GM12878 (cell line): Measurements from ENCODE around the gene SLC25A41. TPM values are rescaled to one million over a fixed set of nuclear protein-coding genes. Genes with fewer than 3 reads are reported as not detected.

Experiments
- BACH1 ChIP-seq: fragments of 450-650 bp; IDR thresholded peaks from 2 replicates; pipeline ENCODE4 v1.6.1; 2017; ENCODE audit warnings: mild to moderate bottlenecking, borderline replicate concordance
- CREM ChIP-seq: IDR thresholded peaks from 2 replicates; pipeline ENCODE4 v1.6.1; 2014; ENCODE audit warnings: antibody characterized with exemption, low read depth
- EZH2 ChIP-seq: IDR thresholded peaks from 2 replicates; pipeline ENCODE4 v1.6.1; 2012; ENCODE audit warnings: low read depth, mild to moderate bottlenecking, control low read depth, inconsistent platforms, low read length, borderline replicate concordance; ENCODE audit not compliant: control insufficient read depth
- FOXK2 ChIP-seq: fragments of 450-650 bp; IDR thresholded peaks from 2 replicates; pipeline ENCODE4 v1.6.1; 2017; ENCODE audit warnings: mild to moderate bottlenecking, moderate library complexity
- HDAC6 ChIP-seq: fragments of 200-600 bp; sonication (generic); IDR thresholded peaks from one replicate; pipeline ENCODE4 v1.8.0; 2017; ENCODE audit warnings: antibody characterized with exemption; ENCODE audit not compliant: unreplicated experiment
- MTA2 ChIP-seq: fragments of 450-650 bp; IDR thresholded peaks from 2 replicates; pipeline ENCODE4 v1.6.1; 2016; ENCODE audit warnings: low read depth, mild to moderate bottlenecking, moderate library complexity
- MTA3 ChIP-seq: IDR thresholded peaks from 2 replicates; pipeline ENCODE4 v1.6.1; 2012; ENCODE audit warnings: low read length, inconsistent platforms, borderline replicate concordance
- NR2C2 ChIP-seq: IDR thresholded peaks from 2 replicates; pipeline ENCODE4 v1.6.1; 2011; ENCODE audit warnings: borderline replicate concordance, low read depth; ENCODE audit not compliant: control insufficient read depth, insufficient read length
- PRDM15 ChIP-seq: fragments of 450-650 bp; formaldehyde crosslinking; IDR thresholded peaks from 2 replicates; pipeline ENCODE4 v1.4.0; 2020; ENCODE audit warnings: mild to moderate bottlenecking, moderate library complexity
- RCOR1 ChIP-seq: conservative IDR thresholded peaks from 2 replicates; pipeline ENCODE4 v1.6.1; 2012; ENCODE audit warnings: low read depth, low read length, improper control_type of control experiment
- TCF3 ChIP-seq: IDR thresholded peaks from 2 replicates; pipeline ENCODE4 v1.6.1; 2012; ENCODE audit warnings: low read depth, mild to moderate bottlenecking, low read length, borderline replicate concordance; ENCODE audit not compliant: insufficient read depth
- ZBTB40 ChIP-seq: fragments of 450-650 bp; IDR thresholded peaks from 2 replicates; pipeline ENCODE4 v1.6.1; 2016; ENCODE audit warnings: mild to moderate bottlenecking, moderate library complexity, borderline replicate concordance
- ZZZ3 ChIP-seq: IDR thresholded peaks from 2 replicates; pipeline ENCODE4 v1.6.1; 2011; ENCODE audit warnings: low read depth; ENCODE audit not compliant: control insufficient read depth, insufficient read length
- polyA plus RNA-seq, 11 experiments: library from polyadenylated mRNA; depleted of rRNA in 4 of 11; unstranded in 6 of 11; stranded (reverse) in 5 of 11; fragments of >200 nt; fragmentation: Nextera tagmentation in 4 of 11; fragmentation: Illumina TruSeq in 1 of 11; extraction: Ambion mirVana in 4 of 11; extraction: Trizol in 1 of 11; gene quantifications; 1 replicate in 1 of 11; 2 replicates in 10 of 11; pipeline versions ENCODE4 v1.2.1 to v1.2.3, GENCODE V29; 2011 to 2016; ENCODE audit warnings: inconsistent platforms in 2 of 11, missing spikeins in 2 of 11, low read depth in 1 of 11
- total RNA-seq, 4 experiments: library from RNA; depleted of rRNA in 3 of 4; stranded (reverse); fragments of >200 nt in 3 of 4; fragmentation: Illumina TruSeq in 1 of 4; extraction: Trizol in 1 of 4; gene quantifications; 2 replicates each; pipeline versions ENCODE4 v1.2.1 to v1.2.3, GENCODE V29; 2013 to 2021
- TF ChIP-seq, protein P1 (sequence below): fragments of 450-650 bp; IDR thresholded peaks from 2 replicates; pipeline ENCODE4 v1.6.1; 2017; ENCODE audit warnings: mild to moderate bottlenecking, moderate library complexity
- TF ChIP-seq, protein P2 (sequence below): IDR thresholded peaks from 2 replicates; pipeline ENCODE4 v1.6.1; 2011; ENCODE audit warnings: mild to moderate bottlenecking, low read depth, low read length, moderate library complexity; ENCODE audit not compliant: insufficient replicate concordance

The SLC25A41 gene
- total and polyA plus RNA-seq, 10 of the 15 experiments (the other 5 are each of a cell fraction or from before 2014, with no cell fraction given) = 0.23 to 1.2 (median 0.43) TPM; not detected in 2

DNA sequence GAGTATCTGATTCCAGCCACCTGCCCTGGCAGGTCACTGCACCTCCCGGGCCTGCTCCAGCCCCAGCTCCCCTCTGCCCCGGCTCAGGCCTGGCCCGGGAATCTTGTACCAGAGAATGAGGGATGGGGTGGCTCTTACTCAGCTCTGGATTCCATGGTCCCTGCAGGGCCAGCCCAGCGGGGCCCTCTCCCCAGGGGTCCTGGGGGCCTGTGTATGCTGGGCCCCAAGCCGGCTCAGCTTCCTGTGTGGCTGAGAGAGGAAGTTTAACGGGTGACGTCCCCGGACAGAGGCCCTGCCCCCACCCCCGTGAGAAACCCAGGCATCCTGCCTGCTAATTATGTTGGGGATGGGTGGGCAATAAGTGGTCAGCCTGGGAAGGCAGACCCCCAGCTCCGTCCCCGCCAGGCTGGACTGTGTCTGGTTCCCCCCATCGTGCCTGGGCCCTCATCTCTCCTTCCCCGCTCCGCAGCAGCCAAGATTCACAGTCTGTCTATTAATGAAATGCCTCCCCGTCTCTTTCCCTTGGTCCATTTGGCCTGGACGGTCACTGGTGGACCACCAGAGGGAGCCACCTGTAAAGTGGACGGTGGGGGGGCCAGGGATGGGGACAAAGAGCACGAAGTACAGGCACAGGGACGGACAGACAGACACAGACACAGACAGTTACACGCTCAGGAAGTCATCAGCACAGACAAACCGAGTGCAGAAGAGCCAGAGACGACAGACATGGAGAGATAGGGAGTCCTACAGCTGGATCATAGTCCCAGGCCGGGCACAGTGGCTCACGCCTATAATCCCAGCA is 48.2 kb upstream of the SLC25A41 start, which contains the start of gene DENND1C (continued):
- TF ChIP-seq, protein P1, sequence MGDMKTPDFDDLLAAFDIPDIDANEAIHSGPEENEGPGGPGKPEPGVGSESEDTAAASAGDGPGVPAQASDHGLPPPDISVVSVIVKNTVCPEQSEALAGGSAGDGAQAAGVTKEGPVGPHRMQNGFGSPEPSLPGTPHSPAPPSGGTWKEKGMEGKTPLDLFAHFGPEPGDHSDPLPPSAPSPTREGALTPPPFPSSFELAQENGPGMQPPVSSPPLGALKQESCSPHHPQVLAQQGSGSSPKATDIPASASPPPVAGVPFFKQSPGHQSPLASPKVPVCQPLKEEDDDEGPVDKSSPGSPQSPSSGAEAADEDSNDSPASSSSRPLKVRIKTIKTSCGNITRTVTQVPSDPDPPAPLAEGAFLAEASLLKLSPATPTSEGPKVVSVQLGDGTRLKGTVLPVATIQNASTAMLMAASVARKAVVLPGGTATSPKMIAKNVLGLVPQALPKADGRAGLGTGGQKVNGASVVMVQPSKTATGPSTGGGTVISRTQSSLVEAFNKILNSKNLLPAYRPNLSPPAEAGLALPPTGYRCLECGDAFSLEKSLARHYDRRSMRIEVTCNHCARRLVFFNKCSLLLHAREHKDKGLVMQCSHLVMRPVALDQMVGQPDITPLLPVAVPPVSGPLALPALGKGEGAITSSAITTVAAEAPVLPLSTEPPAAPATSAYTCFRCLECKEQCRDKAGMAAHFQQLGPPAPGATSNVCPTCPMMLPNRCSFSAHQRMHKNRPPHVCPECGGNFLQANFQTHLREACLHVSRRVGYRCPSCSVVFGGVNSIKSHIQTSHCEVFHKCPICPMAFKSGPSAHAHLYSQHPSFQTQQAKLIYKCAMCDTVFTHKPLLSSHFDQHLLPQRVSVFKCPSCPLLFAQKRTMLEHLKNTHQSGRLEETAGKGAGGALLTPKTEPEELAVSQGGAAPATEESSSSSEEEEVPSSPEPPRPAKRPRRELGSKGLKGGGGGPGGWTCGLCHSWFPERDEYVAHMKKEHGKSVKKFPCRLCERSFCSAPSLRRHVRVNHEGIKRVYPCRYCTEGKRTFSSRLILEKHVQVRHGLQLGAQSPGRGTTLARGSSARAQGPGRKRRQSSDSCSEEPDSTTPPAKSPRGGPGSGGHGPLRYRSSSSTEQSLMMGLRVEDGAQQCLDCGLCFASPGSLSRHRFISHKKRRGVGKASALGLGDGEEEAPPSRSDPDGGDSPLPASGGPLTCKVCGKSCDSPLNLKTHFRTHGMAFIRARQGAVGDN = peak; percentile 66
- TF ChIP-seq NR2C2 (no peak), ZBTB40 (peak; percentile 17; the same call in 1 of the 2 replicates), HDAC6 (no peak), CREM (peak; percentile 66), ZZZ3 (no peak), TCF3 (no peak), EZH2 (no peak), MTA2 (peak; percentile 75), PRDM15 (CRISPR knock-in tag) (no peak), FOXK2 (no peak), MTA3 (no peak), BACH1 (no peak; the same call in 1 of the 2 replicates), RCOR1 (no peak)
- TF ChIP-seq, protein P2, sequence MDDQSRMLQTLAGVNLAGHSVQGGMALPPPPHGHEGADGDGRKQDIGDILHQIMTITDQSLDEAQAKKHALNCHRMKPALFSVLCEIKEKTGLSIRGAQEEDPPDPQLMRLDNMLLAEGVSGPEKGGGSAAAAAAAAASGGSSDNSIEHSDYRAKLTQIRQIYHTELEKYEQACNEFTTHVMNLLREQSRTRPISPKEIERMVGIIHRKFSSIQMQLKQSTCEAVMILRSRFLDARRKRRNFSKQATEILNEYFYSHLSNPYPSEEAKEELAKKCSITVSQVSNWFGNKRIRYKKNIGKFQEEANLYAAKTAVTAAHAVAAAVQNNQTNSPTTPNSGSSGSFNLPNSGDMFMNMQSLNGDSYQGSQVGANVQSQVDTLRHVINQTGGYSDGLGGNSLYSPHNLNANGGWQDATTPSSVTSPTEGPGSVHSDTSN = no peak
